ENCODE measurements around the gene MICALL2. TPM values are rescaled to one million over a fixed set of nuclear protein-coding genes. Genes with fewer than 3 reads are reported as not detected.

MICALL2 gene
- total RNA-seq, 1 donor from 2014 or later = 2.1 TPM

- Mint-ChIP-seq H3K27me3 (ENCODE audit: low read depth) (peaks cover 35% of the 10 kb centered on the region), H3K4me3 (ENCODE audit: low read depth) (no peak overlapping the region), H3K4me1 (ENCODE audit: low read depth) (peaks cover 5% of the 10 kb centered on the region), H3K27ac (no peak overlapping the region), H3K36me3 (ENCODE audit: low read depth) (no peaks in the 10 kb centered on the region), H3K9me3 (no peaks in the 10 kb centered on the region)
- intact Hi-C loops (cut with micrococcal nuclease) = no loop called here
- DNase-seq (ENCODE audit: low spot score) = no peak
These were observed 56.3 kb downstream of the MICALL2 start for GRCh38 chr7:1402791-1403637.

GRCh38 chr7:1402110-1402790 lies 57.0 kb downstream of the MICALL2 start:
- Mint-ChIP-seq H3K27ac (no peak overlapping the region), H3K9me3 (no peaks in the 10 kb centered on the region), H3K4me3 (ENCODE audit: low read depth) (no peak overlapping the region), H3K4me1 (ENCODE audit: low read depth) (peaks cover 5% of the 10 kb centered on the region), H3K36me3 (ENCODE audit: low read depth) (no peaks in the 10 kb centered on the region), H3K27me3 (ENCODE audit: low read depth) (peaks cover 35% of the 10 kb centered on the region)
- no peak for DNase-seq (ENCODE audit: low spot score)
- intact Hi-C loops (cut with micrococcal nuclease) = no loop called here

GRCh38 chr7:1401011-1401410 lies 58.3 kb downstream of the MICALL2 start:
- Mint-ChIP-seq H3K4me1 (ENCODE audit: low read depth) (peaks cover 5% of the 10 kb centered on the region), H3K27ac (no peak overlapping the region), H3K36me3 (ENCODE audit: low read depth) (no peaks in the 10 kb centered on the region), H3K9me3 (peaks cover 4% of the 10 kb centered on the region), H3K27me3 (ENCODE audit: low read depth) (peaks cover 33% of the 10 kb centered on the region), H3K4me3 (ENCODE audit: low read depth) (no peak overlapping the region)
- DNase-seq (ENCODE audit: low spot score) = no peak
- intact Hi-C loops (cut with micrococcal nuclease) = no loop called here

GRCh38 chr7:1400371-1400770 lies 58.9 kb downstream of the MICALL2 start:
- DNase-seq (ENCODE audit: low spot score) = no peak
- Mint-ChIP-seq H3K4me1 (ENCODE audit: low read depth) (peaks cover 5% of the 10 kb centered on the region), H3K27ac (no peak overlapping the region), H3K4me3 (ENCODE audit: low read depth) (no peak overlapping the region), H3K9me3 (peaks cover 4% of the 10 kb centered on the region), H3K36me3 (ENCODE audit: low read depth) (no peaks in the 10 kb centered on the region), H3K27me3 (ENCODE audit: low read depth) (peaks cover 30% of the 10 kb centered on the region)
- intact Hi-C loops (cut with micrococcal nuclease) = no loop called here

- H3K27ac Mint-ChIP-seq = no peak overlapping the region
- intact Hi-C loops (cut with micrococcal nuclease) = no loop called here
- no peaks in the 10 kb centered on the region for H3K4me1 Mint-ChIP-seq (ENCODE audit: low read depth)
- H3K9me3 Mint-ChIP-seq = peaks cover 4% of the 10 kb centered on the region
- no peak overlapping the region for H3K4me3 Mint-ChIP-seq (ENCODE audit: low read depth)
- DNase-seq (ENCODE audit: low spot score) = no peak
- no peaks in the 10 kb centered on the region for H3K36me3 Mint-ChIP-seq (ENCODE audit: low read depth)
- peaks cover 15% of the 10 kb centered on the region for H3K27me3 Mint-ChIP-seq (ENCODE audit: low read depth)
These were observed 61.6 kb downstream of the MICALL2 start for GRCh38 chr7:1397491-1398327.

- DNase-seq (ENCODE audit: low spot score) = no peak
- Mint-ChIP-seq H3K36me3 (ENCODE audit: low read depth) (no peaks in the 10 kb centered on the region), H3K27me3 (ENCODE audit: low read depth) (peaks cover 8% of the 10 kb centered on the region), H3K27ac (no peak overlapping the region), H3K9me3 (peaks cover 7% of the 10 kb centered on the region), H3K4me3 (ENCODE audit: low read depth) (no peak overlapping the region), H3K4me1 (ENCODE audit: low read depth) (no peaks in the 10 kb centered on the region)
- intact Hi-C loops (cut with micrococcal nuclease) = no loop called here
These were observed 63.1 kb downstream of the MICALL2 start for GRCh38 chr7:1396195-1396594.

GRCh38 chr7:1395211-1396070 lies 63.8 kb downstream of the MICALL2 start:
- Mint-ChIP-seq H3K27ac (no peak overlapping the region), H3K4me3 (ENCODE audit: low read depth) (no peak overlapping the region), H3K27me3 (ENCODE audit: low read depth) (peaks cover under 1% of the 10 kb centered on the region), H3K4me1 (ENCODE audit: low read depth) (no peaks in the 10 kb centered on the region), H3K9me3 (peaks cover 9% of the 10 kb centered on the region), H3K36me3 (ENCODE audit: low read depth) (no peaks in the 10 kb centered on the region)
- DNase-seq (ENCODE audit: low spot score) = no peak
- intact Hi-C loops (cut with micrococcal nuclease) = no loop called here

GRCh38 chr7:1394371-1394770 lies 64.9 kb downstream of the MICALL2 start:
- Mint-ChIP-seq H3K4me1 (ENCODE audit: low read depth) (no peaks in the 10 kb centered on the region), H3K27me3 (ENCODE audit: low read depth) (peaks cover 3% of the 10 kb centered on the region), H3K9me3 (peaks cover 9% of the 10 kb centered on the region), H3K36me3 (ENCODE audit: low read depth) (no peaks in the 10 kb centered on the region), H3K4me3 (ENCODE audit: low read depth) (no peak overlapping the region), H3K27ac (no peak overlapping the region)
- intact Hi-C loops (cut with micrococcal nuclease) = no loop called here
- DNase-seq (ENCODE audit: low spot score) = no peak

- H3K4me1 Mint-ChIP-seq (ENCODE audit: low read depth) = no peaks in the 10 kb centered on the region
- no peak overlapping the region for H3K4me3 Mint-ChIP-seq (ENCODE audit: low read depth)
- intact Hi-C loops (cut with micrococcal nuclease) = no loop called here
- H3K9me3 Mint-ChIP-seq = peaks cover 9% of the 10 kb centered on the region
- no peak for DNase-seq (ENCODE audit: low spot score)
- peaks cover 3% of the 10 kb centered on the region for H3K27me3 Mint-ChIP-seq (ENCODE audit: low read depth)
- H3K36me3 Mint-ChIP-seq (ENCODE audit: low read depth) = no peaks in the 10 kb centered on the region
- H3K27ac Mint-ChIP-seq = no peak overlapping the region
These were observed 65.8 kb downstream of the MICALL2 start for GRCh38 chr7:1393421-1393820.

GRCh38 chr7:1392556-1392955 lies 66.7 kb downstream of the MICALL2 start:
- intact Hi-C loops (cut with micrococcal nuclease) = no loop called here
- Mint-ChIP-seq H3K27me3 (ENCODE audit: low read depth) (peaks cover 3% of the 10 kb centered on the region), H3K36me3 (ENCODE audit: low read depth) (no peaks in the 10 kb centered on the region), H3K9me3 (peaks cover 9% of the 10 kb centered on the region), H3K27ac (no peak overlapping the region), H3K4me3 (ENCODE audit: low read depth) (no peak overlapping the region), H3K4me1 (ENCODE audit: low read depth) (no peaks in the 10 kb centered on the region)
- no peak for DNase-seq (ENCODE audit: low spot score)

- intact Hi-C loops (cut with micrococcal nuclease) = no loop called here
- Mint-ChIP-seq H3K4me1 (ENCODE audit: low read depth) (no peaks in the 10 kb centered on the region), H3K36me3 (ENCODE audit: low read depth) (no peaks in the 10 kb centered on the region), H3K4me3 (ENCODE audit: low read depth) (no peak overlapping the region), H3K9me3 (peaks cover 6% of the 10 kb centered on the region), H3K27ac (no peak overlapping the region), H3K27me3 (ENCODE audit: low read depth) (peaks cover 3% of the 10 kb centered on the region)
- DNase-seq (ENCODE audit: low spot score) = no peak
These were observed 67.8 kb downstream of the MICALL2 start for GRCh38 chr7:1391449-1391848.

GRCh38 chr7:1388703-1389335 lies 70.5 kb downstream of the MICALL2 start:
- Mint-ChIP-seq H3K36me3 (ENCODE audit: low read depth) (no peaks in the 10 kb centered on the region), H3K4me1 (ENCODE audit: low read depth) (no peaks in the 10 kb centered on the region), H3K9me3 (peaks cover 6% of the 10 kb centered on the region), H3K4me3 (ENCODE audit: low read depth) (no peak overlapping the region), H3K27ac (no peak overlapping the region), H3K27me3 (ENCODE audit: low read depth) (peaks cover 6% of the 10 kb centered on the region)
- intact Hi-C loops (cut with micrococcal nuclease) = no loop called here
- DNase-seq (ENCODE audit: low spot score) = no peak
